ENCODE measurements around the gene EMID1.

EMID1 gene

DNA sequence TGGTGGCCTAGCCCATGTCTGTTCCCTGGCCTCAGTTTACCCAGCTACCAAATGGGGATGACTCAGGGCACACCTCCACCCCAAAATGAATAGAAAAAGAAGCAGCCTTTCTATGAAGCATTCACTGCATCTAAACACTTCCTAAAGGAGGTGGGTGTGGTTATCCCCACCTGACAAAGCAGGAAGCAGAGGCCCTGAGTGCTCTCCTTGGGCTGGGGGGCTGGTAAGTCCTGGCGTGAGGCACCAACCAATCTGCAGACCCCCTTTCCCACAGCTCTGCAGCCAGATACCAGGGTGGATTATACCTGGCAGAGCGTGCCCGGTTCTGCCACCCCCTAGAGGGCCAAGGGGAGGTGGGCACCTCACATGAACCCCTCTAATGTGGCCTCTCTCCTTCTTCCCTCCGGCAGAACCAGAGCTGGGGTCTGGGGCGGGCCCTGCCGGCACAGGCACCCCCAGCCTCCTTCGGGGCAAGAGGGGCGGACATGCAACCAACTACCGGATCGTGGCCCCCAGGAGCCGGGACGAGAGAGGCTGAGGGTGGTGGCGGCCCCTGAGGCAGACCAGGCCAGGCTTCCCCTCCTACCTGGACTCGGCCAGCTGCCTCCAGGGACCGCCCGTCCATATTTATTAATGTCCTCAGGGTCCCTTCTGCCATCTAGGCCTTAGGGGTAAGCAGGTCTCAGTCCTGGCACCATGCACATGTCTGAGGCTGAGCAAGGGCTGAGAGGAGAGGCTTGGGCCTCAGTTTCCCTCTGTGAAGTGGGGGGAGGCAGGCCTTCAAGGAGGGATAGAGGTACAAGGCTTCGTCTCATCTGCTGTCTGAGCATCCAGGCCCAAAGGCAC, 52.9 kb downstream of the EMID1 start:
- DNase-seq (ENCODE audit: low read depth in 1 of 2, low spot score in 1 of 2): no peak

DNA sequence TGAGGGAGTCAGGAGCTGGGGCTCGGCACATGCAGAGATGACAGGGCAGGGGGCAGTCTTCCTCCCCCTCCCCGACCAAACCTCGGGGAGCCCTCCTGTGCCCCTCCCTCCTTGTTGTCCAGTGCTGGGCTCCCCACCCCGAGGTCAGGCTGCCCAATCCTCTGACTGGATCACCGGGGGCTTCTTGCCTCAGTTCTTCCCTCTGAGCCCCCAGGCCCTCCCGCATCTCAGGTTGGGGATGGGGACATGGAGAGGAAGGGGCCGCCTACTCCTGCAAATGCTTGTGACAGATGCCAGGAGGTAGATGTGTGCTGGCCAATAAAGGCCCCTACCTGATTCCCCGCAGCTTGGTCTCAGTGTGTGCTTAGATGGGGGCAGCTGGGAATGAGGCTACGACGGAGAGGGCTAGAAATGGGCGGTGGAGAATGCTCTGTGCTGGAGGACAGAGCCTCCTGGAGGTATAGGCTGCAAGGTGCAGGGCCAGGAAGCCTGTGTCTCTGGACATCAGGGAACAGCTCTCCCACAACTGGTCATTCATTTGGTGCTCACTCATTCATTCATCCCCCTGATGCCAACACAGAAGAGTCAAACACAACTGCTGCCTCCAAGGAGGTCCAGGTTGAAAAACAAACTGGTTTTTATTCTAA, 53.7 kb downstream of the EMID1 start:
- no peak for DNase-seq (ENCODE audit: low read depth in 1 of 2, low spot score in 1 of 2)

DNA sequence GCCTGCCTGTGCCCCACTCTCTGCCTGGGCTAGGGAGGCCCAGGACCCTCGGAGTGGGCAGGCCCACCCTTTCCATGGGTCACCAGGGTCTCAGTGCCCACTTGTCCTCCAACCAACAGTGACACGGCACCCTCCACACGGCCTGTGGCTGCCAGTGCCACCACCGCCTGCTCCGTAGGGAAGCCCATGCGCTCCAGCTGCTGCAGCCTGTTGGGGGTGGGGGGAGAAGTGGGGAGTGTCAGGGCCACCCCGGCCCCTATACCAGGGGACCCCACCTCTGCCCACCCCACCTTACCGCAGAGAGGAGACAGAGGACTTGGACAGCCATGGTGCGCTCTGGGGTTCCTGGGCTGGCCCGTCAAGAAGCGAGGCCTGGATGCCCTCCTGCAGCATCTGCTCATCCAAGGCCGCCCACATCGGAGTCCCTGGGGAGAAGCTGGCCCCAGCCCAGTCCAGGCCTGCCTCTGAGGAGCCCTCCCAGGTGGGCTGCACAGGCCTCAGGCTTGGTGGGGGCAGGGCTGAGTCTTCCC, 54.4 kb downstream of the EMID1 start:
- no peak for DNase-seq (ENCODE audit: low read depth in 1 of 2, low spot score in 1 of 2)

DNA sequence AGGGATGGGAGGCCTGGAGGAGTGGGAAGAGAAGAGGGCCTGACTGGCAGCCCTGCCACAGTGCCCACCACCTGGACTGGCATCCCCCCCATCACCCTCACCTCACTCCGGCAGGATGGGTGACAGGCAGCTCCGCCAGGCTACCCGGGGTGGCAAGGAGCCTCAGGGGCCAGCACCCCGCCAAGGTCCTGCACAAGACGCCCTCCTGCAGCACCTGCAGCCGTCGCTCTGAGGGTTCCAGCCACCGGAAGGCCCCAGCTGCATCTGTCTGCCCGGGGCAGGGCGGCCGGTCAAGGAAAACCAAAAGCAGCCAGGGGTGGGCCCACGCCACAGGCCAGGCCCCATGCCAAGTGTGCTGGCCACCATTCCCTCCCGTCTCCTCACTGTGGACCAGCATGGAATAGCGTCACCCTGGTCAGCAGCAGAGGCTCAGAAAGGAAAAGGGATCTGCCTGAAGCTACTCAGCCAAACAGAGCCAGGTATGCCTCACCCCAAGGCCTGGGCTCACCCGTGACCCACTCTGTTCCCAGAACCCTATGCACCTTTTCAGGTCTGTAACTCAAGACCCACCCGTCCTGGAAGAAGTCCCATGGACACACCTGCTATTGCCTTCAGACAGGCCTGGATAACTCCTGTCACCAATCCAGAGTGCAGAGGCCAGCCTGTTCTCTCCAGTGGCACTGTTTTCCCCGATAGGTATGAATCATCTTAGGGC, 55.1 kb downstream of the EMID1 start:
- DNase-seq (ENCODE audit: low read depth in 1 of 2, low spot score in 1 of 2): no peak

DNA sequence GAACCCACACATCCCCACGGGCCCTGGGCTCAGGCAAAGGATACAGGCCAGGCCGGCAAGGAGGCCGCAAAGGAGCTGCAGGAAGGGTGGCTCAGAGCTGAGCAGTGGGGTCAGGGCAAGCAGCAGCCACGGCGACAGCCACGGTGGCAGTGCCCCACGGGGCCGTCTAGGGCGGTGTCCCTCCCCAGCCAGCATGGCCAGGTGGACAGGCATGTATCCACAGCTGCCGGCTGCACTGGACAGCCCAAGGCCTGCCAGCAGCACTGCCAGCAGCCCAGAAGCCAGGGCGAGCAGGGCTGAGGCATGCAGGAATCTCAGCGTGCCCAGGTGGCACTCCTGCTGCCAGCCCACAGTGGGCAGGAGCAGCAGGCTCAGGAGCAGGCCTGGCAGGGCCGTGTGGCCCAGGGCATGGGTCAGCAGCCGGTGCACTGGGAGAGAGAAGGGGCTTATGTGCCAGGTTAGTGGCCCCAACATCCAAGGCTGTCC, 58.1 kb downstream of the EMID1 start:
- DNase-seq (ENCODE audit: low read depth in 1 of 2, low spot score in 1 of 2): no peak

DNA sequence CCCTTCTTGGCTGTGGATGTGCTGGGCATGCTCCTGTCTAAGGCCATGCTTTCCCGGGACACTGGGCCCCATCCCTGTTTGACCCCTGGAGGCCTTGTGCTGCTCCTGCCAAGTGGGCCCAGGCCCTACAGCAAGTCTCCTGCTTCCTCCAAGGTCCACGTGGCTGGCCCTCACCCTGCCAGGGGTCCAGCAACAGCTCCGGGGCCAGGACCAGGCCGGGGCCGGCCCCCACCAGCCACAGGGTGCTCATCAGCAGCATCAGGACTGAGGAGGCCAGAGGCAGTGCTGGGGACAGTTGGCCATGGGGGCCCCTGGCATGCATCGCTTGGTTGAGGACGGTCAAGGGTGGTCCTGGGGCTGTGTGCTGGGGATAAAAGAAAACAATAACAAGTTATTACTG, 59.6 kb downstream of the EMID1 start:
- no peak for DNase-seq (ENCODE audit: low read depth in 1 of 2, low spot score in 1 of 2)

DNA sequence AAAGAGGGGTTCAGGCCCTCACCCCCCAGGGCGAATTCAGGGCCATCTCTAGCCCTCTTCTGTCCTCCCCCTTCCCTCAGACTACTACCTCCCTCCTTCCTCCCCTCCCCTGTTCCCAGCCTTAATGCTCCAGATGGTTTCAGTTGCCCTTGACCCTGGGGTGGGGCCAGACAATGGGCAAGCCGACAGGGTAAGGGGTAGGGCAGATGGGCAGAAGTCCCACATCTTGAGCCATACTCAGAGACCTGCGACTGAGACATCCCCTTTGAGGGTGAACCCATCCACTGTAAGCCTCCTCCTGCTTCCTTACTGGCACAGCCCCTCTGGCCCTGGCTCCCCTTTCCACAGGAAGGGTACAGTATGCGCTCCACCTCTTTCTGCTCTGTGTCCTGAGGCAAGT, 60.2 kb downstream of the EMID1 start:
- DNase-seq (ENCODE audit: low read depth in 1 of 2, low spot score in 1 of 2): no peak

DNA sequence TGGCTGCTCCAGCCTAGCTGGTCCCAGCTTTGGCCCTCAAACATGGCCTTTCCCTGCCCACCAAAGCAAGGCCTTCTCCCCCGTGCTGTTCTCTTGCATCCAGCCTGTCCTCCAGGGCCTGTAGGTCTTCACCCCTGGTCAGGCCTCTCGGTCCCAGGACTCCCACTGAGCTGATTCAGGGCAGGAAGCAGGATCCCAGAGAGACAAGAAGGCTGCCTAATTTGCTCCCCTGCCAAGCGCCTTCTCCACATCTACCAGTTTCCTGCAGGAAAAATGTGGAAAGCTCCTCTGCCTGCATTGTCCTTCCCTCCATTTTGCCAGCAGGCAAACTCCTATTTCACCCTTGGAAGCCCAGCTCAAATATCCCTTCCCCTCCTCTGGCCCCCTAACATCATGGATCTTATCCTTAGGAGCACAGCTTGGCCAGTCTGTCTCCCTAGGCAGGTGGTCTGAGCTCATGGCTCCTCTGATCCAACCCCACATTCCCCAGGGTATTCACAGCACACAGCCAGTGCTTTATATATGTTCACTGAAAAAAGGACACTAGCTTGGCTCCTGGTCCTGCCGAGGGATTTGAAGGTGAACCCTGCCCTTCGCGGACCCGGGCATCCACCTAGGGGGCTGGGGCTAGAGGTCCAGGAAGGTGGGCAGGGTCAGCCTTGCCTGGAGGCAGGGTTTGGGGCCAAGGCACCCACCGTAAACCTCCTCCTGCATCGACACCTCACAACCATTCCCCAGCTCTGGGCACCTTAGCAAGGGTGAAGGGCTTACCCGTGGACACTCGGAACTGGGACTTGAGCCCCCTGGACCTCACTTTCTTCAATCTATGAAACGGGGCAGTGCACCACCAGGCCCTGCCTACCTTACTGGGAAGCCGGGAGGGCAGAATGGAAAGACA, 61.1 kb downstream of the EMID1 start:
- DNase-seq (ENCODE audit: low read depth in 1 of 2, low spot score in 1 of 2): no peak

DNA sequence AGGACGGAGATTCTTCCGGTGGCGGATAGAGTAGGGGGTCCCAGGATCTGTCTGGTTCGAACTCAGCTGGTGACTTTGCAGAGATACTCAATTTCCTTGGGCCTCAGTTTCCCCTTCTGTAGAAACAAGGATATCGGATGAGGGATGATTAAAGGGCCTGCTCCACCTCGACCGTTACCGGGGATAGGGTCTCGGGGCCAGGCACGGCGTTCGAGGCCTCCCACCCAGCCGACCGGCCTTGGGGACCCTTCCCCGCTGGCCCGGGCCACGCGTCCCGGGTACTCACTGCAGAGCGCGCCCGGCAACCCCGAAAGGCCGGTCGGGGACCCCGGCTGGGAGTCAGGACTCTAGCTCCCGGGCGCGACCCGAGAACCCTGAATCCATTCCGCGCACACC, 61.8 kb downstream of the EMID1 start:
- DNase-seq (ENCODE audit: low read depth in 1 of 2, low spot score in 1 of 2): no peak

DNA sequence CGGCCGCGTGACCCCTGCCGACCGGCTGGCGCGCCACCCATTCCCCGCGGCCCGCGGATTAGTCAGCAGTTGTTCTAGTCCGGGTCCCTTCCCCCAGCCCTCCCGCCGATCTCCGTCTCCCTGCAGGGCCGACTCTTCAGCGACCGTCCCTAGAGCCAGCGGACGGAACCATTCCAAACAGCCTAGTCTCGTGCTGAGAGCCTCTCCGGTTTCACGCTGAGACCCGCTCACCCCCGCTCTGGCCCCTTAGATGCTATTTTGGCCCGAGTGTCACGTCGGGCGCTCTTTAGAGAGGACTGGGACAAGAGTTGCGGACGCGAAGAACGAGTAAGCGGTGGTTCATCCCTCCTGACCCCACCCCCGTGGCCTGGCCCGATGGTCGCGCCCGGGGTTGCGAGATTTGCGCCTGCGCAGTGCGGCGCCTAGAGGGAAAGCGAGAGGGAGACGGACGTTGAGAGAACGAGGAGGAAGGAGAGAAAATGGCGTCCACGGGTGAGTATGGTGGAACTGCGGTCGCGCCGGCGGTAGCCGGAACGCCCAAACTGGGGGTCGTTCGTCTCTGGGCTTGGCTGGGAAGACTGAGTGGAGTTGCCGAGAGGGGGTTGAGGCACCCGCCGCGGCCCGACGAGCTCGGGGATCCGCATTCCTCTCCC, 62.3 kb downstream of the EMID1 start, which contains the start of the genes EWSR1 and RHBDD3:
Gene EWSR1 (plus strand): TSS at position 411 of the 653 bp plus-strand sequence. CDS start 69 bp downstream, at position 480.
Gene RHBDD3 (minus strand): TSS at position 124 of the 653 bp plus-strand sequence. CDS start 2,355 bp downstream, outside the sequence.
- DNase-seq (ENCODE audit: low read depth in 1 of 2, low spot score in 1 of 2): peak; percentile 94 to 95

DNA sequence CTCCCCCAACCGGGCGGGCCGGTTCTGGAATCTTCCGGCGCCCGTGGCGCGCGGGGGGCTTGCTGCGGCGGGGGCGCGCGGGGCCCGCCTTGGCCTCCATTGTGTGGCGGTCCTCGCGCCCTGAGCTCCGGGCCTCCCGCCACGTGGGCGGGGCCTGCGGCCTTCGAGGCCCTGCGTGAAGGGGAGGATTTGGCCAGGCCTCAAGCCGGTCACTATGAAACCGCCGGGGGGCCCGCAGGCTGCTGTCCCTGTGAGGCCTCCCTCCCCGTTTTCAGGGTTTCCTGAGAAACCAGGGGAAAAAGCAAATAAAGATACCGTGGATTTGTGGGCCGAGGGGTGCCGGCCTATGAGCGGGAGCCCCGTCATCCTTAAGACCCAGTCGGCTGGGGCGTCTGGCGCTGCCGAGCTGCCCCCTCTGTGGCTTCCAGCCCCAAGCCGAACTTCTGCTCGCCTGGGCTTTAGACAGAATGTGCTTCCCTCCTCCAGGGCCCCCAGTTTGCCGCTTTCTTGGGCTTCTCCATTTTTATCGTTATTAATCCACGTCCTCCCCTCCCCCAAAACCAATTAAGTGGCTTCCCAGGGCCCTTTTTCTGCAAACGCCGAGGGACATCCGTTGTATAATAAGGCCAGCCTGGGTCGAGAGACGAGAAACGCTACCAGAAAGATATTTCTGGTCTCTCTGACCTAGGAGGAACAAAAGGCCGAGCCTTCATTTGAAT, 63.0 kb downstream of the EMID1 start:
- DNase-seq (ENCODE audit: low read depth in 1 of 2, low spot score in 1 of 2): peak in 1 of 2 donors; percentile 18

DNA sequence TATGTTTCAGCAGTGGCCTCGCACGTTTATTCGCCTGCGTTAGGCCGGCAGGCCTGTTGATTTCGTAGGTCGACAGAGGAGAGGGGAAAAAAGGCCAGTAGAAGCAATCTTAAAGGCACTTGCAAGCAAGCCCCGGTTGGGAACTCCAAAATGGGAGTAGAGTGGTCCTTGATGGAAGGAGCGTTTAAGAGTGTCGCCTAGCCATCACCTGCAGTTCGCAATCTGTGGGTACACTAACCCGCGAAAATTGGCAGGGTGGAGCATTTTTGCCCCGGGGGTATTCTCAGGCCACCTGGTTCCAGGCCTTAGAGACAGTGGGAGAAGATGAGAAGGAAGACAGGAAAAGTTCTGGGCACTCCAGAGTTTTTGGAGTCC, 63.5 kb downstream of the EMID1 start:
- no peak for DNase-seq (ENCODE audit: low read depth in 1 of 2, low spot score in 1 of 2)

DNA sequence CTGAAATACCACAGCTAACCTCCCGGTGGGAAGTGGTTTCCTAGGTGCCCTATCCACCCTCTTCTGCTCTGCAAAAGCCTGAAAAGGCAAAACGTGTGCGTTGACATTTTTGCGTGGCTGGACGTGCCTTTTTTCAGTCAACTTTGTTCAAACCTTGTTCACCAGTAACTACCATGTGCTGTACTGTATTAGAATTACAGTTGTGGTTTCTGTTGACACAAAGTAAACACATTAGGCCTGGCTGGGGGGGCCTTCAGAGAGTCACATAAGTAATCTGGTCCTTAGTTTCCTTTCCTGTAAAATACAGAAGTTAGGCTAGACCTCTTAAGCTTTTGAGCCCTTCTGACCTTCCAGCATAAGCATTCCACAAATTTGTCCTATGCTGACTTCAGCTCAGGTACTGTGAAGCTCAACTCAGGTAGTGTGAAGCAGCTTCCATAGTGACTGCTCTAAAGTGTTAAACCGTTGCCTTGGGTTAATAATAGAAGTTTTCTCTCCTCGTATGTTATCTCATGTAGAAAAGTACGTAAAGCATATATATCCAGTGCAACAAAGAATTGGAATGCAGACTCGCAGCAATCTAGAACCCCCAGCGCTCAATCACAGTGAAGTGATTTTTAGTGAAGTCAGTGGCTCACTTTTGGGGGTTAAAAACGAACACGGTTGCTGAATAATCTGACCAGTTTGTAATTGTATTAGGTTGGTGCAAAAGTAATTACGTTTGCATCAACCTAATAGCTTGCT, 64.2 kb downstream of the EMID1 start:
- DNase-seq (ENCODE audit: low read depth in 1 of 2, low spot score in 1 of 2): no peak

DNA sequence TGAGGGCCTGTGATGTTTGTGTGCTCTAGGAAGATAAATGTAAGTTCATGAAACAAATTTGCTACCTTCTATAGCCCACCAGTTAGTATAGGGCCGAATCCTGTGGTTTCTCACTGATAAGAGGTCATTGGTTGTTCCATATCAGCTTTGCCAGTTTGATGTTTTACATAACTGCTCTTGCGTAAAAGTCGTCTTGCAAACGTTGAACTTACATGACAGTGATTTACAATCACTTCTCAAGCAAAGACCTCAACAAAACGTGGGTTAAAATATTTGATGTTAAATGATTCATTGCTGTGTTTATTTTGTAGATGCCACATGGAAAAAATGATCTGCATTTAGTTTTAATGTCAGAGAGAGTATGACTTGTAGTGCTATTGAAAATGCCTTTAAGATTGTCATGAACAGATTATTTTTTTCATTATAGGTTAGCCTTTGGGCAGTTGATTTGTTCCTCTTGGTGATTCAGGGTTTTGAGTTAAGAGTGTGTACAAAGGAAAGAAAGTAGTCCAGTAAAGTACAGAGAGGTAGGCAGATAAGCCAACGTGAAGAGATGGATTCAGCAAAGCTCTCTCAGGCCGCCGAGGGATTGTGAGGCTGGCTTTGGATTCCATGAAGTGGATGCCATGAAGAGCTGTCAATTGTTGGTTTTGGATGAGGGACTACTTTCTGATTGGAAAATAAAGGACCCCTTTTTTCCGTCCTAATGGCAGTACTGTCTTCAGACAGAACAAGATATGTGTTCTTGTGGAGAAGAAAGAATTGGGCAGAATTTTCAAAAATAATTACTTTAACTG, 65.0 kb downstream of the EMID1 start:
- no peak for DNase-seq (ENCODE audit: low read depth in 1 of 2, low spot score in 1 of 2)

DNA sequence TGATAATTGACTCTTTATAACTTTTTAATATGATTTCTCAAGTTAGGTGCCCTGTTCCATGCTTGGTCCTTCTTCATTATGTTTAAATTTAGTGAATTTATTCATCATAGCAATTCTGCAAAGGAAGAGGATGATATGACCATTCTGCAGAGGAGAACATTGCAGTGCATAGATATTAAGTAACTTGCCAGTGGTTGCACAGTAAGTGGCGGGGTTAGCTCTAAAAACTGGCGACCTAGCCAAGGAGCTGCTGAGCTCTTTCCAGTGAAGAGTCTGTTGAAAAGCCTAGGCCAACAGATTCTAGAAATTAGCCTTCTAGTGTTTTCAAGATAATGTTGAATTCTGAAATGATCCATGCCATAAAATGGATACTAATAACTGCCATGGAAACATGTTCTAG, 66.9 kb downstream of the EMID1 start:
- no peak for DNase-seq (ENCODE audit: low read depth in 1 of 2, low spot score in 1 of 2)

DNA sequence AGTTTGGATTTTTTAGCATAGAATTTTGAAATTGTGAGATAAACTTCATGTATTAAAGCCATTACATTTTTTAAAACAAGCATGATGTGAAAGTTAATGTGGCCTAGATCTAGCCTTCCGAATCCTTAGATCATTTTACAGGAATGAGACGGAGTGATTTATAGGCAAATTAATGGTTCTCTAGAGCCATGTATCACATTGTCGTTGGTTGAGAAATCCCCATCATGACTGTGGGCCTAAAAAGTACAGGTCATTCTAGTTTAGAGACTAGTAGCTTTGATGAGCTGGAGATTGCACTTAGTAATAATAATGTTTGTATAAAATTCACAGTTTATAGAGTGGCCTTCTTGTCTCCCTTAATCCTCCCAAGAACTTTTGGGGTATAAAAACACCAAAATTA, 69.5 kb downstream of the EMID1 start:
- DNase-seq (ENCODE audit: low read depth in 1 of 2, low spot score in 1 of 2): no peak

DNA sequence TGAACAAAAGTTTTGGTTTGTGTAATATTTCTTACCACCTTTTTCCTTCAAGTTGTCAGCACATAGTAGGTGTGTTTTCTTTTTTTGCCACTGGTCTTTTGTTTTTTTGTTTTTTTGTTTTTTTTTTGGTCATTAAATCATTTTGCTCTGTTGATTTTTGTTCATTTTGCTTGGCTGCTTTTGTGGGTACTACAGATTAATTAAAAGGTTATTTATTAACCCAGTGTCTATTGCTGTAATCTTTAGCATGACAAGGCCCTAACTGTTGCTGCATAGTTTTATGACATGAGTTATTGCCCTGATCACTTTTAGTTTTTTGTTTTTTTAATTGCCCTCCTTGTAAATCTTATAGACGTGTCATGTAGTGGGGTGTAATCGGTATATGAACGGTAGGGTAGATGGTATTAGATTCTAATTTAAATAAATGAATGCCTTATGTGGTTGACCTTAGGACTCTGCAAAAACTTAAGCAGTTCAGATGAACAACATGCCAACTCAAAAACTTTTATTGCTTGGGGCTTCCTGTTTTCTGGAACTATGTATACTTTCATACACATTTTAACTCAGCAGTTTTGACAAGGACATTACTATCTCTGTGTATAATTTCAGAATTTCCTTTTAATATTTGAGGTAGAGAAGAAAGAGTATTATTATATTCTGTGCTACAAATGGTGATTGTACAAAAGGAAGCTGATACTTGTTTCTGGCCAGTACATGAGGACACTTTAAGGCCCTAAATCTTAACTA, 70.3 kb downstream of the EMID1 start:
- no peak for DNase-seq (ENCODE audit: low read depth in 1 of 2, low spot score in 1 of 2)

All from activated T-helper 1 cell treated with anti-CD3 and anti-CD28 coated beads, Interleukin-2, amount 50 U/mL, for 16 hours (primary cell).